Parathyroid adenoma (tissue), 2 donors: Measurements from ENCODE around the gene ABCD3.

Experiments
- H2AFZ ChIP-seq: fragments of 300-600 bp; sonication (generic); one replicate; pipeline ENCODE4 v1.7.0; 2017; ENCODE audit warnings: antibody characterized with exemption, mild to moderate bottlenecking
- H3K27ac ChIP-seq: fragments of 300-600 bp; sonication (generic); one replicate; pipeline ENCODE4 v1.7.0; 2017
- H3K27me3 ChIP-seq: fragments of 300-600 bp; sonication (generic); one replicate; pipeline ENCODE4 v1.7.0; 2017; ENCODE audit warnings: low read length; ENCODE audit not compliant: control insufficient read depth, insufficient read depth
- H3K36me3 ChIP-seq: fragments of 300-600 bp; sonication (generic); one replicate; pipeline ENCODE4 v1.7.0; 2017; ENCODE audit warnings: low read length; ENCODE audit not compliant: control insufficient read depth, insufficient read depth
- H3K4me1 ChIP-seq: fragments of 300-600 bp; sonication (generic); one replicate; pipeline ENCODE4 v1.7.0; 2017; ENCODE audit warnings: control low read depth
- H3K4me2 ChIP-seq: fragments of 300-600 bp; sonication (generic); one replicate; pipeline ENCODE4 v1.7.0; 2017; ENCODE audit warnings: low read length
- H3K4me3 ChIP-seq: fragments of 300-600 bp; sonication (generic); one replicate; pipeline ENCODE4 v1.7.0; 2017; ENCODE audit warnings: low read depth, low read length
- H3K79me2 ChIP-seq: fragments of 300-600 bp; sonication (generic); one replicate; pipeline ENCODE4 v1.7.0; 2017; ENCODE audit warnings: control low read depth
- H3K9ac ChIP-seq: fragments of 300-600 bp; sonication (generic); one replicate; pipeline ENCODE4 v1.7.0; 2017; ENCODE audit warnings: mild to moderate bottlenecking
- H3K9me3 ChIP-seq: fragments of 300-600 bp; sonication (generic); one replicate; pipeline ENCODE4 v1.7.0; 2017; ENCODE audit warnings: low read length; ENCODE audit not compliant: control insufficient read depth
- TF ChIP-seq, protein P1 (sequence below): fragments of 300-600 bp; sonication (generic); IDR thresholded peaks from one replicate; pipeline ENCODE4 v1.7.0; 2017; ENCODE audit warnings: antibody characterized with exemption, mild to moderate bottlenecking
- donor health status: primary hyperparathyroidism.

Gene ABCD3

DNA sequence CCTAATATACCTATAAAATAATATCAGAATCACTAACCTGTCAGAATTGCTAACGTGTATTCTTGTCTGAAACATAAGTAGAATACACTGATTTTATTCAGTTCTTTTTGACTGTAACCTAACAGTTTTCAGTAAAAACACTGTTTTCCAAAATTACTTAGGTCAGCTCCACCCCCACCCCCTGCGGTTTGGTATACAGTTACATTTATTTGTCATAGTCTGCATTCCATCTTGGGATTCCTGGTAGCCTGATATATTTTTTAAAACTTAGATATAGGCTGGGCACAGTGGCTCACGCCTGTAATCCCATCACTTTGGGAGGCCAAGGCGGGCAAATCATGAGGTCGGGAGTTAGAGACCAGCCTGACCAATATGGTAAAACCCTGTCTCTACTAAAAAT, 19.8 kb upstream of the ABCD3 start:
- TF ChIP-seq, protein P1, sequence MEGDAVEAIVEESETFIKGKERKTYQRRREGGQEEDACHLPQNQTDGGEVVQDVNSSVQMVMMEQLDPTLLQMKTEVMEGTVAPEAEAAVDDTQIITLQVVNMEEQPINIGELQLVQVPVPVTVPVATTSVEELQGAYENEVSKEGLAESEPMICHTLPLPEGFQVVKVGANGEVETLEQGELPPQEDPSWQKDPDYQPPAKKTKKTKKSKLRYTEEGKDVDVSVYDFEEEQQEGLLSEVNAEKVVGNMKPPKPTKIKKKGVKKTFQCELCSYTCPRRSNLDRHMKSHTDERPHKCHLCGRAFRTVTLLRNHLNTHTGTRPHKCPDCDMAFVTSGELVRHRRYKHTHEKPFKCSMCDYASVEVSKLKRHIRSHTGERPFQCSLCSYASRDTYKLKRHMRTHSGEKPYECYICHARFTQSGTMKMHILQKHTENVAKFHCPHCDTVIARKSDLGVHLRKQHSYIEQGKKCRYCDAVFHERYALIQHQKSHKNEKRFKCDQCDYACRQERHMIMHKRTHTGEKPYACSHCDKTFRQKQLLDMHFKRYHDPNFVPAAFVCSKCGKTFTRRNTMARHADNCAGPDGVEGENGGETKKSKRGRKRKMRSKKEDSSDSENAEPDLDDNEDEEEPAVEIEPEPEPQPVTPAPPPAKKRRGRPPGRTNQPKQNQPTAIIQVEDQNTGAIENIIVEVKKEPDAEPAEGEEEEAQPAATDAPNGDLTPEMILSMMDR, result no peak
- H3K27me3 ChIP-seq, result no peaks in the 10 kb centered on the region
- H3K36me3 ChIP-seq, result no peaks in the 10 kb centered on the region

DNA sequence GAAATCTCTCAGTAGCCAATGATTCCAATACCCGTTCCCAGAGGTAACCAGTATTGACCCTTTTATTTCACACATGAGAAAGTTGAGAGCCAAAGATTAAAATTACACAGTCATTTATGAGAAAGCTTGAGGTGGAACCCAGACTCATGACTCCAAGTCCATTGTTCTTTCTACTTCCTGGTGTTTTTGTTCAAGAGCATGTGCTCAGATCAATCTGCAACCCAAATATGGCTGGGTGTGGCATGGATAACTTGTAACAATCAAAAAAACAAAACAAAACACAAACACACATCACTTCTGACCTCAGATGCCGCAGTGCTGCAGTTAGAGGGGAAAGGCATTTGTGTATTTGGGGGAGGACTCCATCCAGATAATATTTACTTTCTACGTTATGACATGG, 18.7 kb upstream of the ABCD3 start:
- Histone ChIP-seq H3K4me3 (no peak overlapping the region), H3K36me3 (no peaks in the 10 kb centered on the region), H3K27ac (no peak overlapping the region), H3K79me2 (no peaks in the 10 kb centered on the region), H2AFZ (no peak overlapping the region), H3K9me3 (no peaks in the 10 kb centered on the region), H3K4me1 (no peaks in the 10 kb centered on the region), H3K9ac (no peak overlapping the region), H3K4me2 (no peak overlapping the region), H3K27me3 (no peaks in the 10 kb centered on the region)
- TF ChIP-seq, protein P1, result no peak

More for the DNA sequence above, 19.8 kb upstream of the ABCD3 start:
- H3K9ac ChIP-seq, result no peak overlapping the region
- H3K79me2 ChIP-seq, result no peaks in the 10 kb centered on the region
- H3K27ac ChIP-seq, result no peak overlapping the region
- no peaks in the 10 kb centered on the region for H3K9me3 ChIP-seq
- H3K4me2 ChIP-seq, result no peak overlapping the region
- no peak overlapping the region for H2AFZ ChIP-seq
- no peak overlapping the region for H3K4me3 ChIP-seq
- no peaks in the 10 kb centered on the region for H3K4me1 ChIP-seq

DNA sequence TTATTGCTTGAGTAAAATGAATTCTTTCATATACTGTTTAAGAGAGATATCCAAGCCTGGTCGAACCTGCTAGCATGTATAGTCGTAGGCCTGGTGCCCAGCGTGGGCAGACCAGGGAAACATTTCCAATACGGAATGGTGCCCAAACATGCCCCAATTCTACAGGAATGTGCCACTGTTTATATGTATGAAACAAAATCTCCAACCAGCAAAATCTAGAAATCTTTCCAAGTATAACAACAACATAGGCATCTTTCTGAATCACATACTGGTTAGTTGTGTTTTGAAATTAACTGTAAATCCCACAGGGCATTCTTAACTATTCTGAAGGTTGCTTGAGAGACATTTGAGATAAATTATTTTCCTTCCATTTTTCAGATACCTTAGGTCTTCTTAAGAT, 17.0 kb upstream of the ABCD3 start:
- H3K79me2 ChIP-seq, result no peaks in the 10 kb centered on the region
- H3K4me2 ChIP-seq, result no peak overlapping the region
- no peaks in the 10 kb centered on the region for H3K4me1 ChIP-seq
- TF ChIP-seq, protein P1, result no peak
- H2AFZ ChIP-seq, result no peak overlapping the region
- H3K4me3 ChIP-seq, result no peak overlapping the region
- no peaks in the 10 kb centered on the region for H3K27me3 ChIP-seq
- no peak overlapping the region for H3K27ac ChIP-seq
- no peaks in the 10 kb centered on the region for H3K36me3 ChIP-seq
- H3K9ac ChIP-seq, result no peak overlapping the region
- H3K9me3 ChIP-seq, result no peaks in the 10 kb centered on the region

DNA sequence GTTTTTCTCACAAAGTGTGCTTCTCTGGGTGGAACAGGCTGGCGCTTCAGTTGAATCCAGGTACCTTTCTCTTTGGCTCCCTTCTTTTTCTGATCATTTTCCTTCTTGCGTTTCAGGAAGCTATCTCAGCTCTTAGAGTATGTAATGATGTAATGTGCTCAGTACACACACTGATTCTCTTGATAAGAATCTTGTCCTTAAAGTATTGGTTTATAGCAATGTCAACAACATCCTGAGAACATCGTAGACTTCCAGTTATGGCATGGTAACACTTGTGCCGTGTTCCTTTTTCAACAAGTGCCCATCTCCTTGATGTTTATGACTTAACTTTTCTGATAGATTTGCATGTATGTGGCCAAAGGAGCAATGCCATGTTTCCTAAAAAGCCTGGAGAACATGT, 11.7 kb upstream of the ABCD3 start:
- TF ChIP-seq, protein P1, result no peak

DNA sequence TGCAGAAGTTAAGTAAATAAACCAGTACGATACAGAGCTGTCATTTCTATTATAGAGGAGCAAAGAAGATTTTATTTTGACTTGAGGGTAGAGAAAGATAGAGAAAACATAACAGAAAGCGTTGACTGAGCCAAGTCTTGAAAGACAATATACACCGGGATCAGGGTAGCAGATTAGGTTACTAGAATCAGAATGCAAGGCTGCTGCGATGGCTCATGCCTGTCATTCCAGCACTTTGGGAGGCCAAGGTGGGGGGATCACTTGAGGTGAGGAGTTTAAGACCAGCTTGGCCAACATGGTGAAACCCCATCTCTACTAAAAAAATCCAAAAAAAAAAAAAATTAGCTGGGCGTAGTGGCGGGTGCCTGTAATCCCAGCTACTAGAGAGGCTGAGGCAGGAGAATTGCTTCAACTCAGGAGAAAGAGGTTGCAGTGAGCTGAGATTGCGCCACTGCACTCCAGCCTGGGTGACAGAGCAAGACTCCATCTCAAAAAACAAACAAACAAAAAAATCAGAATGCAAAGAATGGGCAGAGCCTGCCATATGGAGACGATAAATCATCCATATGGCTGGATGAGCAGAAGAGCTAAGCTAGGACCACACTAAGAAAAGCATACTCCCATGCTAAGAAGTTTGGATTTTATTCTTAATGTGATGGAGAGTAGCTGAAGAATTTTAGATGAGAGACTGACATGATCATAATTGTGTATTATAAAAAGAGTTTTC, 9.9 kb upstream of the ABCD3 start:
- TF ChIP-seq, protein P1, result no peak
- Histone ChIP-seq H2AFZ (no peak overlapping the region), H3K36me3 (no peaks in the 10 kb centered on the region), H3K9ac (no peak overlapping the region), H3K79me2 (no peaks in the 10 kb centered on the region), H3K9me3 (no peaks in the 10 kb centered on the region), H3K4me3 (no peak overlapping the region), H3K27ac (no peak overlapping the region), H3K4me1 (no peaks in the 10 kb centered on the region), H3K4me2 (no peak overlapping the region), H3K27me3 (no peaks in the 10 kb centered on the region)

More for the DNA sequence above, 11.7 kb upstream of the ABCD3 start:
- Histone ChIP-seq H3K9me3 (no peaks in the 10 kb centered on the region), H3K4me1 (no peaks in the 10 kb centered on the region), H3K79me2 (no peaks in the 10 kb centered on the region), H2AFZ (no peak overlapping the region), H3K27me3 (no peaks in the 10 kb centered on the region), H3K9ac (no peak overlapping the region), H3K36me3 (no peaks in the 10 kb centered on the region), H3K4me2 (no peak overlapping the region), H3K4me3 (no peak overlapping the region), H3K27ac (no peak overlapping the region)
